ENCODE data around the gene ENOPH1.

Gene ENOPH1

DNA sequence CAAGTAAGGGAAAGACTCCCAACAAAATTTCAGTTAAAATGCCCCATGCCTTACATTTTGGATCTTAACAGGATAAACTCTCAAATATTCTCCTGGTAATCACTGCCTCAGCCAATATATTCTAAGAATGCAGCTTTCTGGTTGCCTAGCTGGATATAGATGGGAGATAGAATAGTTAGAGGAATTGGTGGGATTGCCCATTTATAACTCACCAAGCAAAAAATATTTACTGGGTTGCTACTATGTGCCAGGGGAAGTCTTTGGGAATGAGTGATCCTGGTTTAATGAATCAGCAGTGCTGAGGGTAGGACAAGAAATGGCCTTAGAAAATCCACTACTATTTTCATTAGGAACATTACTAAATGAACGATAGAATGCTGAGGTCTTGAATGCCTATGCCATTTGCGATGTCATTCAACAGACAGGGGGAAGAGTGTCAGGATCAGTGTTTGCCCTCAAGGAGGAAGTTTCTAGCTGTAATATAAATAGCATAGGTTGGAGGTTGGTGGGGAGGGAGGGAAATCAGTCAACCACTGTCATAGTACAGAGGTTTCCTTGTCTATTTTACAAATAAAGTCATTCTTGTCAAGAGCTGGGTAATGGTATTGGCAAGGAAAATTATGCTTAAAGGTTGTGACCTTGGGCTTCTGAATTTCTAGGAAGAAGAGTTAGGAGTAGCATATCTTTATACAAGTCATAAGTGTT lies 63.5 kb downstream of the ENOPH1 start:
- TF ChIP-seq, protein P1, sequence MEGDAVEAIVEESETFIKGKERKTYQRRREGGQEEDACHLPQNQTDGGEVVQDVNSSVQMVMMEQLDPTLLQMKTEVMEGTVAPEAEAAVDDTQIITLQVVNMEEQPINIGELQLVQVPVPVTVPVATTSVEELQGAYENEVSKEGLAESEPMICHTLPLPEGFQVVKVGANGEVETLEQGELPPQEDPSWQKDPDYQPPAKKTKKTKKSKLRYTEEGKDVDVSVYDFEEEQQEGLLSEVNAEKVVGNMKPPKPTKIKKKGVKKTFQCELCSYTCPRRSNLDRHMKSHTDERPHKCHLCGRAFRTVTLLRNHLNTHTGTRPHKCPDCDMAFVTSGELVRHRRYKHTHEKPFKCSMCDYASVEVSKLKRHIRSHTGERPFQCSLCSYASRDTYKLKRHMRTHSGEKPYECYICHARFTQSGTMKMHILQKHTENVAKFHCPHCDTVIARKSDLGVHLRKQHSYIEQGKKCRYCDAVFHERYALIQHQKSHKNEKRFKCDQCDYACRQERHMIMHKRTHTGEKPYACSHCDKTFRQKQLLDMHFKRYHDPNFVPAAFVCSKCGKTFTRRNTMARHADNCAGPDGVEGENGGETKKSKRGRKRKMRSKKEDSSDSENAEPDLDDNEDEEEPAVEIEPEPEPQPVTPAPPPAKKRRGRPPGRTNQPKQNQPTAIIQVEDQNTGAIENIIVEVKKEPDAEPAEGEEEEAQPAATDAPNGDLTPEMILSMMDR (IDR thresholded peaks at IDR 0.05; ENCODE audit: low read depth, low read length, missing control alignments) = no peak
- no peak overlapping the region for H3K4me3 ChIP-seq (ENCODE audit: low read depth, low read length)
- DNase-seq (ENCODE audit: low read depth) = no peak

DNA sequence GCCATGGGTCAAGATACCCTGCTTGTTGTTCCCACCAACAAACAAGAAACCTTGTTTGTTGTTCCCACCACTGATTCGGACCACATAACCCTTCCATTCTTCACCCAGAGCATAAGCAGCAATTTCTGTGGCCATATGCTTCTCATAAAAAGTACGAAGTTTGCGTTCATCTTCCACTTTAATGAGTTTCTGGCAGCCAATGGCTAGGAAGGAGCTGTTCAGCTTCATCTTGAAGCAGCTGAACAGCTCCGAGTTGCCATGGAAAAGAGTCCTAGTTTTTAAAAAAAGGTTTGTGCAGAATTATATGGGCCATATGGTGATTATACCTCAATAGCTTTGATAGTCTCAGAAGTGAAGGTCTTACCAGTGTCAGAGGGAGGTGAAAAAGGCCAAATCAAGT lies 65.3 kb downstream of the ENOPH1 start:
- H3K4me3 ChIP-seq (ENCODE audit: low read depth, low read length) = no peak overlapping the region
- TF ChIP-seq, protein P1 (IDR thresholded peaks at IDR 0.05; ENCODE audit: low read depth, low read length, missing control alignments) = no peak
- no peak for DNase-seq (ENCODE audit: low read depth)

DNA sequence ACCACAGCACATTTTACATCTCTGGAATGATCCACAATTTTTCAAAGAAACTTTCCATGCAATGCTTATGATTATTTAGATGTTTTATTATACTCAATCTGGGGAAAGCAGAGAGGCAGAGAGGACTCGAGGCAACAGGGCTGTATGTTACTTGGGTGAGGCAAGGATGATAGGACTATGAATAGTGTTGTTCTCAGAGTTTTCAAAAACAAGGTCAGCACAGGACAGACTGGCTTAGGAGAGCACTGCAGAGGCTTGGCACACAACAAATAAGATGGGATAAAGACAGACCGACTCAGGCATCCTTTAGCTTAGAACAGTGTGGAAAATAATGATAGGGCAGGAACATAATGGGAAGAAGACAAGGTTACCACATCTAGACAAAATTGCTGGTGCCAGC lies 66.0 kb downstream of the ENOPH1 start:
- TF ChIP-seq, protein P1 (IDR thresholded peaks at IDR 0.05; ENCODE audit: low read depth, low read length, missing control alignments) = no peak
- H3K4me3 ChIP-seq (ENCODE audit: low read depth, low read length) = no peak overlapping the region
- DNase-seq (ENCODE audit: low read depth) = no peak

DNA sequence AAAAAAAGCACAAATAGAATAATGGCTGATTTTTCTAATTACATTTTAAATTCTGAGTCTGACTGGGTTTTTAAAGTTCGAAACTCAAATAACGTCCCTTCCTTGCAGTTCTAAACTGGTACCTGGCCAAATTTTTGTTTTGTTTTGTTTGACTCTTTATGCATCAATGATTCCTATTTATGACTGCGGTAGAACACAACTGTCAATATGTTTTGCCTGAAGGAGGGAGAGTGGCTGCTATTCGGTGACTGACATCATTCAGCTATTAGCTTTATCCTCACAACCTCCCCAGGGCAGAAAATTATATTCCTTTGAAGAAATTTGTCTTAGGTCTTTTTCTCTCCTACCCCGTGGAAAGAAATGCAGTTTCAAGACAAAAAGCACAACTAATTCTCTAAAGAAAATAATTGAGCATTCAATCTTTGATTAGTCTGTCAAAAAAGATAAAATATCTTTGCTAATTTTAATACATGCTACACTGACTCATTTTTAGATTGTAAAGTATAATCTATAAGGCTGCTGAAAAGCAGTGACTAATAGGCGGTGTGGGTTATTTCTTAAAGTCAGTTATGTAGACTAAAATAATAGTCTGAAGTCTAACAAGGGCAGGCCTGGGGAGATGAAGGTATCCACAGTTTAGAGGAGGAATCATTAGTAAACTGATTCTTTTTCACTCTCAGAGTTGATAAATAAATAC lies 69.5 kb downstream of the ENOPH1 start:
- DNase-seq (ENCODE audit: low read depth) = no peak
- no peak overlapping the region for H3K4me3 ChIP-seq (ENCODE audit: low read depth, low read length)
- TF ChIP-seq, protein P1 (IDR thresholded peaks at IDR 0.05; ENCODE audit: low read depth, low read length, missing control alignments) = no peak

DNA sequence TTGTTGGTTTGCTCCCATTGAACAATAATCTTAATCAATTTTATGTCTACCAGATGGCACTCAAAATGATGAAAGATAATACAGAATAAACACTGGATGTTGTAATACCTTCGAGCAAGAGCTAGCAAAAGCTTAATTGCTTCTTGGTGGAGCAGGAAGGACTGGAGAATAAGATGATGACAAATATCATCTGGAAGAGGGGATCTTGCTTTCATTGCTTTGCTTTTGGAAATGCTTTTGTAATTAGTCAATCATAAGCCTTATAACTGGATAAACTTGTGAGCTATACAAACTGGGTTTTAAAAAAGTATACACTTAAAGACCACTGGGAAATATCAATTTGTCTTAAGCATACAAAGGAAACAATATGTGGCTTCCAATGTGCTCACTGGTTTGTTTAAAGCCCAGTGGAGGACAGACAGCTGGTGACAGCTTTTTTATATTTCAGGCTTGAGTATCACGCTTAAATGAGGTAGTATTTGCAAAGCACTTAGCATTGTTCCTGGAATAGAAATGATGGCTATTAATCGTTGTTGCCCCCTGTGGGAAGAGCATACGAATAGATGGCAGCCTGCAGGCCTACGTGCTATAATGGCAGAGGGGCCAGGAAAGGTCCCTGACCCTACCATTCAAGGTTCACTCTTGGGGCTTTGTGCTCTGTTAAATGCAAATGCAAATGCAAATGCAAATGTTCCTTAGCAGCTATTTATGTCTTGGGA lies 70.2 kb downstream of the ENOPH1 start:
- TF ChIP-seq, protein P1 (IDR thresholded peaks at IDR 0.05; ENCODE audit: low read depth, low read length, missing control alignments) = no peak
- no peak for DNase-seq (ENCODE audit: low read depth)
- H3K4me3 ChIP-seq (ENCODE audit: low read depth, low read length) = no peak overlapping the region

DNA sequence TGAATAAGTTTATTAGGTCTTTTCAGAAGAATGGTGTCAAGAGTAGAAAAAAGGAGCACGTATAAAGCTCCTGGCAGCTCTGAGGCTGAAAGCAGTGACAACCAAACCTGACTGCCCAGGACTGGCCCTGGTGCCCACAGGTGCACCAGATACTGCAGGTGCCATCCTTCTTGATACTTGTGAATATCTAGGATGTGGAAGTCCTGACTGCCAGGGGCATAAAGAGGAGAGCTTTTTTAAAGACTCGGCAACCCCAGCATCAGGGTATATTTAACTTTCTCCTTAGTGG lies 70.7 kb downstream of the ENOPH1 start:
- TF ChIP-seq, protein P1 (IDR thresholded peaks at IDR 0.05; ENCODE audit: low read depth, low read length, missing control alignments) = no peak
- no peak for DNase-seq (ENCODE audit: low read depth)
- no peak overlapping the region for H3K4me3 ChIP-seq (ENCODE audit: low read depth, low read length)
